Islet precursor cell (in vitro differentiated cells): ENCODE results near the gene CCDC24.

Source experiments
- DNase-seq: peaks from one replicate; pipeline ENCODE4 v3.0.0-alpha.2; 2018

CCDC24 gene

GRCh38 chr1:43981135-43981491, 10.3 kb upstream of the CCDC24 start:
- DNase-seq = no peak

- DNase-seq = no peak
Observed at GRCh38 chr1:43981636-43982035, 9.8 kb upstream of the CCDC24 start.

GRCh38 chr1:43982241-43982640, 9.2 kb upstream of the CCDC24 start:
- DNase-seq = no peak

- DNase-seq = no peak
Observed at GRCh38 chr1:43982808-43983207, 8.6 kb upstream of the CCDC24 start.

GRCh38 chr1:43983253-43983899, 8.0 kb upstream of the CCDC24 start:
- DNase-seq = no peak

GRCh38 chr1:43984855-43985254, 6.5 kb upstream of the CCDC24 start:
- DNase-seq = no peak

GRCh38 chr1:43985984-43986595, 5.3 kb upstream of the CCDC24 start:
- DNase-seq = no peak

- no peak for DNase-seq
Observed at GRCh38 chr1:43986712-43987111, 4.7 kb upstream of the CCDC24 start.

GRCh38 chr1:43987159-43987902, 4.1 kb upstream of the CCDC24 start:
- DNase-seq = no peak

GRCh38 chr1:43990271-43991199, 864 bp upstream of the CCDC24 start:
- DNase-seq = no peak

- no peak for DNase-seq
Observed at GRCh38 chr1:43991200-43991475, 261 bp upstream of the CCDC24 start.

GRCh38 chr1:43992232-43992995, 1.0 kb downstream of the CCDC24 start:
- no peak for DNase-seq

GRCh38 chr1:43993206-43993914, 2.0 kb downstream of the CCDC24 start:
- no peak for DNase-seq

- no peak for DNase-seq
Observed at GRCh38 chr1:43994071-43994470, 2.7 kb downstream of the CCDC24 start.

- DNase-seq = peak; percentile 89
Observed at GRCh38 chr1:43994794-43995790, 3.7 kb downstream of the CCDC24 start.

- no peak for DNase-seq
Observed at GRCh38 chr1:43995984-43996732, 4.8 kb downstream of the CCDC24 start.

GRCh38 chr1:43996733-43997115, 5.3 kb downstream of the CCDC24 start:
- DNase-seq = no peak

- DNase-seq = no peak
Observed at GRCh38 chr1:43997295-43997999, 6.0 kb downstream of the CCDC24 start.

- DNase-seq = no peak
Observed at GRCh38 chr1:43998000-43998378, 6.6 kb downstream of the CCDC24 start.
